Endothelial cell of hepatic sinusoid (primary cell): ENCODE data around the gene NLGN4Y.

Experiments used
- in situ Hi-C: cut with HindIII; loops from 2 replicates; pipeline ENCODE4 v1.10.0; 2017; ENCODE audit warnings: low sequenced_read_pairs

The NLGN4Y gene

GRCh38 chrY:14644157-14644952 is 120.0 kb downstream of the NLGN4Y start:
- in situ Hi-C loops: no loop called here

GRCh38 chrY:14679181-14679580 is 154.9 kb downstream of the NLGN4Y start:
- in situ Hi-C loops: no loop called here

- in situ Hi-C loops: no loop called here
Observed at GRCh38 chrY:14694543-14694942, 170.2 kb downstream of the NLGN4Y start.

GRCh38 chrY:14708158-14708557 is 183.8 kb downstream of the NLGN4Y start:
- in situ Hi-C loops: no loop called here

GRCh38 chrY:14741596-14741995 is 217.3 kb downstream of the NLGN4Y start:
- in situ Hi-C loops: no loop called here

- in situ Hi-C loops: no loop called here
Observed at GRCh38 chrY:14748329-14748728, 224.0 kb downstream of the NLGN4Y start.

- in situ Hi-C loops: no loop called here
Observed at GRCh38 chrY:14755571-14755970, 231.2 kb downstream of the NLGN4Y start.

- in situ Hi-C loops: no loop called here
Observed at GRCh38 chrY:14762903-14763302, 238.6 kb downstream of the NLGN4Y start.

GRCh38 chrY:14763600-14763999 is 239.3 kb downstream of the NLGN4Y start:
- in situ Hi-C loops: no loop called here

GRCh38 chrY:14778208-14778607 is 253.9 kb downstream of the NLGN4Y start:
- in situ Hi-C loops: no loop called here

- in situ Hi-C loops: no loop called here
Observed at GRCh38 chrY:14793104-14793503, 268.8 kb downstream of the NLGN4Y start.

- in situ Hi-C loops: no loop called here
Observed at GRCh38 chrY:14793674-14794073, 269.3 kb downstream of the NLGN4Y start.

GRCh38 chrY:14798010-14798409 is 273.7 kb downstream of the NLGN4Y start:
- in situ Hi-C loops: no loop called here

GRCh38 chrY:14801096-14801495 is 276.8 kb downstream of the NLGN4Y start:
- in situ Hi-C loops: no loop called here

GRCh38 chrY:14802125-14802524 is 277.8 kb downstream of the NLGN4Y start:
- in situ Hi-C loops: no loop called here

GRCh38 chrY:14804041-14804440 is 279.7 kb downstream of the NLGN4Y start:
- in situ Hi-C loops: no loop called here

- in situ Hi-C loops: no loop called here
Observed at GRCh38 chrY:14818452-14818851, 294.1 kb downstream of the NLGN4Y start.

GRCh38 chrY:14822201-14822600 is 297.9 kb downstream of the NLGN4Y start:
- in situ Hi-C loops: no loop called here

GRCh38 chrY:14822906-14823305 is 298.6 kb downstream of the NLGN4Y start:
- in situ Hi-C loops: no loop called here

- in situ Hi-C loops: no loop called here
Observed at GRCh38 chrY:14824583-14824982, 300.3 kb downstream of the NLGN4Y start.

GRCh38 chrY:14825728-14826127 is 301.4 kb downstream of the NLGN4Y start:
- in situ Hi-C loops: no loop called here

GRCh38 chrY:14828531-14828930 is 304.2 kb downstream of the NLGN4Y start:
- in situ Hi-C loops: no loop called here

GRCh38 chrY:14829366-14829885 is 305.1 kb downstream of the NLGN4Y start:
- in situ Hi-C loops: no loop called here
